HepG2 (cell line): ENCODE measurements around the gene CCDC201. TPM values are rescaled to one million over a fixed set of nuclear protein-coding genes. Genes with fewer than 3 reads are reported as not detected.
A peak's percentile ranks its signal among the peaks of the same experiment; 100 is the strongest.

Experiments
- ARHGAP35 ChIP-seq: sonication (generic); formaldehyde crosslinking; IDR thresholded peaks from 2 replicates; pipeline ENCODE4 v1.9.0; 2022; ENCODE audit warnings: mild to moderate bottlenecking, inconsistent platforms, moderate library complexity, missing genetic modification reagents, borderline replicate concordance
- ARNT2 ChIP-seq: sonication (generic); formaldehyde crosslinking; IDR thresholded peaks from 2 replicates; pipeline ENCODE4 v1.8.0; 2022; ENCODE audit warnings: mild to moderate bottlenecking, low read depth, missing genetic modification reagents, moderate library complexity
- EP300 ChIP-seq, 3 experiments: sonication (generic) in 1 of 3; formaldehyde crosslinking in 1 of 3; IDR thresholded peaks; 2 replicates each; pipeline versions ENCODE4 v1.5.1 to v1.6.1; 2011 to 2020; ENCODE audit warnings: low read depth in 2 of 3, low read length in 2 of 3, borderline replicate concordance in 1 of 3, improper control_type of control experiment in 1 of 3, mild to moderate bottlenecking in 1 of 3, missing genetic modification reagents in 1 of 3, moderate library complexity in 1 of 3
- HNF4G ChIP-seq, 2 experiments: sonication (generic) in 1 of 2; formaldehyde crosslinking in 1 of 2; IDR thresholded peaks; 2 replicates each; pipeline versions ENCODE4 v1.4.0 to v1.6.1; 2011 to 2020; ENCODE audit warnings: borderline replicate concordance in 2 of 2, low read depth in 2 of 2, mild to moderate bottlenecking in 2 of 2, low read length in 1 of 2, missing genetic modification reagents in 1 of 2, moderate library complexity in 1 of 2
- NFYC ChIP-seq: IDR thresholded peaks from 2 replicates; pipeline ENCODE4 v1.6.1; 2016; ENCODE audit warnings: missing genetic modification reagents, missing compliant biosample characterization
- PRMT3 ChIP-seq: sonication (generic); formaldehyde crosslinking; IDR thresholded peaks from 2 replicates; pipeline ENCODE4 v1.8.1; 2022; ENCODE audit warnings: low read depth, mild to moderate bottlenecking, moderate library complexity, missing genetic modification reagents, borderline replicate concordance
- PTBP1 ChIP-seq: fragments of 200-400 bp; formaldehyde crosslinking; IDR thresholded peaks from 2 replicates; pipeline ENCODE4 v1.6.1; 2018; ENCODE audit warnings: low read length, low read depth; ENCODE audit not compliant: poor library complexity, severe bottlenecking
- SKI ChIP-seq: fragments of 450-650 bp; IDR thresholded peaks from one replicate; pipeline ENCODE4 v1.6.1; 2018; ENCODE audit warnings: mild to moderate bottlenecking; ENCODE audit not compliant: partially characterized antibody
- ZNF430 ChIP-seq: sonication (generic); formaldehyde crosslinking; IDR thresholded peaks from 2 replicates; pipeline ENCODE4 v1.9.0; 2021; ENCODE audit warnings: mild to moderate bottlenecking, missing genetic modification reagents
- ZNF567 ChIP-seq: sonication (generic); formaldehyde crosslinking; IDR thresholded peaks from 2 replicates; pipeline ENCODE4 v1.8.1; 2023; ENCODE audit warnings: mild to moderate bottlenecking, missing genetic modification reagents, borderline replicate concordance
- ZNF7 ChIP-seq: IDR thresholded peaks from 2 replicates; pipeline ENCODE4 v1.6.1; 2016; ENCODE audit warnings: missing biosample characterization, missing genetic modification reagents
- ZNF775 ChIP-seq: sonication (generic); formaldehyde crosslinking; IDR thresholded peaks from 2 replicates; pipeline ENCODE4 v1.4.0; 2020; ENCODE audit warnings: missing genetic modification reagents, mild to moderate bottlenecking, moderate library complexity, borderline replicate concordance
- ZNF781 ChIP-seq: sonication (generic); formaldehyde crosslinking; IDR thresholded peaks from 2 replicates; pipeline ENCODE4 v1.5.1; 2020; ENCODE audit warnings: borderline replicate concordance, mild to moderate bottlenecking, missing genetic modification reagents; ENCODE audit errors: not compliant biosample characterization
- ZSCAN29 ChIP-seq: sonication (generic); formaldehyde crosslinking; conservative IDR thresholded peaks from 2 replicates; pipeline ENCODE4 v1.4.0; 2020; ENCODE audit warnings: mild to moderate bottlenecking, missing genetic modification reagents
- polyA plus RNA-seq, 8 experiments: library from polyadenylated mRNA; depleted of rRNA in 3 of 8; stranded (reverse) in 7 of 8; unstranded in 1 of 8; fragments of >200 nt; fragmentation: Illumina TruSeq in 4 of 8; extraction: Trizol in 4 of 8; gene quantifications; 2 replicates each; pipeline versions ENCODE4 v1.2.1 to v1.2.3, GENCODE V29; 2011 to 2016; ENCODE audit warnings: low read depth in 4 of 8, missing spikeins in 1 of 8, mixed read lengths in 1 of 8; ENCODE audit not compliant: insufficient read depth in 1 of 8
- total RNA-seq, 5 experiments: library from RNA; depleted of rRNA; stranded (reverse); fragments of >200 nt; fragmentation: Illumina TruSeq; extraction: Trizol; gene quantifications; 2 replicates each; pipeline ENCODE4 v1.2.3, GENCODE V29; 2016; ENCODE audit warnings: low read depth in 1 of 5
- TF ChIP-seq, protein P1 (sequence below): sonication (generic); formaldehyde crosslinking; IDR thresholded peaks from 2 replicates; pipeline ENCODE4 v1.4.0; 2020; ENCODE audit warnings: mild to moderate bottlenecking, missing genetic modification reagents
- TF ChIP-seq, protein P2 (sequence below): sonication (generic); formaldehyde crosslinking; IDR thresholded peaks from 2 replicates; pipeline ENCODE4 v1.8.1; 2022; ENCODE audit warnings: low read depth, mild to moderate bottlenecking, missing genetic modification reagents

Gene CCDC201
- total and polyA plus RNA-seq, 2 of the 13 experiments (the other 11 are each of a cell fraction or from before 2014, with no cell fraction given): 0.92 TPM; not detected in 1

DNA sequence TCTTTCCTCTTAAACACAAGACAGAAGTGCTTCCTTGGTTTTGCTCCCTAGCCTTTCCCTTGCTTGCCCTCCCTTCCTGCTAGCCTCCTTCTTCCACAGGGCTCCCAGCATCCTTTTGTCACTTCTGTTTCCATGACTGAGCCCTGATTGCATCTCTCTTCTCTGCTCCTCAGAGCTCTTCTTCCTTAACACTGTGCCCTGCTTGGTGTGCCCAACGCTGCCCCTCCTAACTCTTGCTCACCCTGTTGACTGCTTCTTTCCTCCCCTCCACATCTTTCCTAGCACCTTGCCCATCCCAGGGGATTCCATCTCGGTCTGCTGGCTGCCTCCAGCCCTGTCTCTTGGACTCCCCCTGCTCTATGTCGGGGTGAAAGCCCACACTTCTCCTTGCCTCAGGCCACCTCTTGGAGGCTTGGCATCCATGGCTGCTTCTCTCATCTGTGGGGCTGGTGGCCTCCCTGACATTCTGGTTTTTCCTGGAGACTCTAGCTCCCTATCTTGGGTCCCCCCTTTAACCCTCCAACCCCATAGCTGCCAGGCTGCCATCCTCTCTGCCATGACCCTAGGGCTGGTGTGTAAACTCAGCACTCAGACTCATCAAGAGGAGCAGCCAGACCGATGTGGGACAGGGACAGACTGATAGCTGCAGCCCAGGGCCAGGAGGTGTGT lies 21.2 kb upstream of the CCDC201 start (continued):
- TF ChIP-seq, protein P1, sequence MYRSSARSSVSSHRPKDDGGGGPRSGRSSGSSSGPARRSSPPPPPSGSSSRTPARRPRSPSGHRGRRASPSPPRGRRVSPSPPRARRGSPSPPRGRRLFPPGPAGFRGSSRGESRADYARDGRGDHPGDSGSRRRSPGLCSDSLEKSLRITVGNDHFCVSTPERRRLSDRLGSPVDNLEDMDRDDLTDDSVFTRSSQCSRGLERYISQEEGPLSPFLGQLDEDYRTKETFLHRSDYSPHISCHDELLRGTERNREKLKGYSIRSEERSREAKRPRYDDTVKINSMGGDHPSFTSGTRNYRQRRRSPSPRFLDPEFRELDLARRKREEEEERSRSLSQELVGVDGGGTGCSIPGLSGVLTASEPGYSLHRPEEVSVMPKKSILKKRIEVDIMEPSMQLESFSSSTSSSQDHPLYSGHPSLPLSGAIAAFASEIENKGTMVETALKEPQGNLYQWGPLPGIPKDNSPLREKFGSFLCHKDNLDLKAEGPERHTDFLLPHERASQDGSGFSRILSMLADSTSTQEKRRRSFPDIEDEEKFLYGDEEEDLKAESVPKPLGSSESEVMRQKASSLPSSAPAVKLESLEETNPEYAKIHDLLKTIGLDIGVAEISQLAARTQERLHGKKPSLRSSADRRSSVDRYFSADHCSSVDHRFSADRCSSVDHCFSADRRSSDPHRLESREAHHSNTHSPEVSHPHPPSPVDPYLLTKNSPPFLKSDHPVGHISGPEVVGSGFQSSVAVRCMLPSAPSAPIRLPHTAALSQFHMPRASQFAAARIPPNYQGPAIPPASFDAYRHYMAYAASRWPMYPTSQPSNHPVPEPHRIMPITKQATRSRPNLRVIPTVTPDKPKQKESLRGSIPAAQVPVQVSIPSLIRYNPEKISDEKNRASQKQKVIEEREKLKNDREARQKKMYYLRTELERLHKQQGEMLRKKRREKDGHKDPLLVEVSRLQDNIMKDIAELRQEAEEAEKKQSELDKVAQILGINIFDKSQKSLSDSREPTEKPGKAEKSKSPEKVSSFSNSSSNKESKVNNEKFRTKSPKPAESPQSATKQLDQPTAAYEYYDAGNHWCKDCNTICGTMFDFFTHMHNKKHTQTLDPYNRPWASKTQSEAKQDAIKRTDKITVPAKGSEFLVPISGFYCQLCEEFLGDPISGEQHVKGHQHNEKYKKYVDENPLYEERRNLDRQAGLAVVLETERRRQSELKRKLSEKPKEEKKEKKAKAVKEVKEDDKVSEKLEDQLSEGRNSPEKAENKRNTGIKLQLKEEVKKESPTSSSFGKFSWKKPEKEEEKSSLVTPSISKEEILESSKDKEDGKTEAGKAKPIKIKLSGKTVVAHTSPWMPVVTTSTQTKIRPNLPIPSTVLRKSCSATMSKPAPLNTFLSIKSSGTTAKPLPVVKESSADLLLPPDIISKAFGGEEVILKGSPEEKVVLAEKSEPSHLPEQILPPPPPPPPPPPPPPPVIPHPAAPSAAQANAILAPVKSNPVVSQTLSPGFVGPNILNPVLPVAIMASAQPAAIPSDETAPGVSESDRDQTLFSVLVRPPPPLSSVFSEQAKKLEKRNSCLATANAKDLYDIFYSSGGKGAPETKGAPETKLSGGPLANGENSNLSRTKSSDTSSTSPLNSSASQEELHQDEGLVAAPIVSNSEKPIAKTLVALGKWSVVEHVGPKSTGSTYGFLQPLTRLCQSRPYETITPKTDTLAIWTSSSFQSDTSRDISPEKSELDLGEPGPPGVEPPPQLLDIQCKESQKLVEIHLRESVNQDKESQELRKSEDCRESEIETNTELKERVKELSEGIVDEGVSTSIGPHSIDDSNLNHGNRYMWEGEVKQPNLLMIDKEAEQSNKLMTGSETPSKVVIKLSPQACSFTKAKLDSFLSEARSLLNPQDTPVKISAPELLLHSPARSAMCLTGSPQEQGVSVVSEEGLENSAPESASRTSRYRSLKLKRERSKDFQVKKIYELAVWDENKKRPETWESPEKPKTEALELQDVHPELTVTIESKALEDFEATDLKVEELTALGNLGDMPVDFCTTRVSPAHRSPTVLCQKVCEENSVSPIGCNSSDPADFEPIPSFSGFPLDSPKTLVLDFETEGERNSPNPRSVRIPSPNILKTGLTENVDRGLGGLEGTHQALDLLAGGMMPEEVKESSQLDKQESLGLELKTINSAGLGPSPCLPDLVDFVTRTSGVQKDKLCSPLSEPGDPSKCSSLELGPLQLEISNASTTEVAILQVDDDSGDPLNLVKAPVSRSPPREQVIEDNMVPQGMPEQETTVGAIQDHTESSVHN (CRISPR knock-in tag): peak; percentile 99
- TF ChIP-seq HNF4G (IDR thresholded peaks at IDR 0.05; ENCODE audit: borderline replicate concordance, low read depth, low read length): no peak
- TF ChIP-seq HNF4G (CRISPR knock-in tag; IDR thresholded peaks at IDR 0.05; ENCODE audit: borderline replicate concordance, low read depth): peak; percentile 53
- peak; percentile 78; the same call in 1 of the 2 replicates for TF ChIP-seq ZSCAN29
- TF ChIP-seq NFYC: peak; percentile 16; the same call in 1 of the 2 replicates
- 0 out of 2 replicates have a peak, but pooled peaks have one; percentile 22 for TF ChIP-seq PRMT3
- peak; percentile 85; the same call in 1 of the 2 replicates for TF ChIP-seq ZNF775
- TF ChIP-seq EP300 (IDR thresholded peaks at IDR 0.05; ENCODE audit: low read depth in 2 of 2, low read length in 2 of 2): no peak
- no peak for TF ChIP-seq EP300 (CRISPR knock-in tag; IDR thresholded peaks at IDR 0.05; ENCODE audit: borderline replicate concordance)
- TF ChIP-seq SKI: no peak
- 0 out of 2 replicates have a peak, but pooled peaks have one; percentile 19 for TF ChIP-seq ZNF567 (CRISPR knock-in tag)
- peak; percentile 8; the same call in 1 of the 2 replicates for TF ChIP-seq ZNF7
- peak; percentile 64; the same call in 1 of the 2 replicates for TF ChIP-seq ZNF430 (CRISPR knock-in tag)
- TF ChIP-seq ARHGAP35: no peak; the same call in 1 of the 2 replicates
- 0 out of 2 replicates have a peak, but pooled peaks have one; percentile 71 for TF ChIP-seq ARNT2 (CRISPR knock-in tag)
- TF ChIP-seq, protein P2, sequence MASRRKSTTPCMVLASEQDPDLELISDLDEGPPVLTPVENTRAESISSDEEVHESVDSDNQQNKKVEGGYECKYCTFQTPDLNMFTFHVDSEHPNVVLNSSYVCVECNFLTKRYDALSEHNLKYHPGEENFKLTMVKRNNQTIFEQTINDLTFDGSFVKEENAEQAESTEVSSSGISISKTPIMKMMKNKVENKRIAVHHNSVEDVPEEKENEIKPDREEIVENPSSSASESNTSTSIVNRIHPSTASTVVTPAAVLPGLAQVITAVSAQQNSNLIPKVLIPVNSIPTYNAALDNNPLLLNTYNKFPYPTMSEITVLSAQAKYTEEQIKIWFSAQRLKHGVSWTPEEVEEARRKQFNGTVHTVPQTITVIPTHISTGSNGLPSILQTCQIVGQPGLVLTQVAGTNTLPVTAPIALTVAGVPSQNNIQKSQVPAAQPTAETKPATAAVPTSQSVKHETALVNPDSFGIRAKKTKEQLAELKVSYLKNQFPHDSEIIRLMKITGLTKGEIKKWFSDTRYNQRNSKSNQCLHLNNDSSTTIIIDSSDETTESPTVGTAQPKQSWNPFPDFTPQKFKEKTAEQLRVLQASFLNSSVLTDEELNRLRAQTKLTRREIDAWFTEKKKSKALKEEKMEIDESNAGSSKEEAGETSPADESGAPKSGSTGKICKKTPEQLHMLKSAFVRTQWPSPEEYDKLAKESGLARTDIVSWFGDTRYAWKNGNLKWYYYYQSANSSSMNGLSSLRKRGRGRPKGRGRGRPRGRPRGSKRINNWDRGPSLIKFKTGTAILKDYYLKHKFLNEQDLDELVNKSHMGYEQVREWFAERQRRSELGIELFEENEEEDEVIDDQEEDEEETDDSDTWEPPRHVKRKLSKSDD: 0 out of 2 replicates have a peak, but pooled peaks have one; percentile 30
- peak; percentile 71 for TF ChIP-seq PTBP1
- peak; percentile 81 for TF ChIP-seq ZNF781 (CRISPR knock-in tag)
